Coronary artery (tissue), 2 donors: ENCODE results near the gene TTC9C.
A peak's percentile ranks its signal among the peaks of the same experiment; 100 is the strongest.

Experiments
- DNase-seq: peaks from one replicate; pipeline ENCODE4 v3.0.0-alpha.2; 2017; ENCODE audit warnings: low spot score
- H3K27ac ChIP-seq, 2 donors: fragments of 200-600 bp; sonication (generic); one replicate each; pipeline ENCODE4 v1.5.1; 2016 to 2019
- H3K4me3 ChIP-seq: fragments of 200-600 bp; sonication (generic); 2 replicates; pipeline ENCODE4 v1.5.1; 2016; ENCODE audit warnings: mild to moderate bottlenecking, moderate library complexity
- TF ChIP-seq, protein P1 (sequence below): fragments of 200-600 bp; sonication (generic); IDR thresholded peaks from one replicate; pipeline ENCODE4 v1.5.1; 2019; ENCODE audit warnings: antibody characterized with exemption

Gene TTC9C, protein sequence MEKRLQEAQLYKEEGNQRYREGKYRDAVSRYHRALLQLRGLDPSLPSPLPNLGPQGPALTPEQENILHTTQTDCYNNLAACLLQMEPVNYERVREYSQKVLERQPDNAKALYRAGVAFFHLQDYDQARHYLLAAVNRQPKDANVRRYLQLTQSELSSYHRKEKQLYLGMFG

DNA sequence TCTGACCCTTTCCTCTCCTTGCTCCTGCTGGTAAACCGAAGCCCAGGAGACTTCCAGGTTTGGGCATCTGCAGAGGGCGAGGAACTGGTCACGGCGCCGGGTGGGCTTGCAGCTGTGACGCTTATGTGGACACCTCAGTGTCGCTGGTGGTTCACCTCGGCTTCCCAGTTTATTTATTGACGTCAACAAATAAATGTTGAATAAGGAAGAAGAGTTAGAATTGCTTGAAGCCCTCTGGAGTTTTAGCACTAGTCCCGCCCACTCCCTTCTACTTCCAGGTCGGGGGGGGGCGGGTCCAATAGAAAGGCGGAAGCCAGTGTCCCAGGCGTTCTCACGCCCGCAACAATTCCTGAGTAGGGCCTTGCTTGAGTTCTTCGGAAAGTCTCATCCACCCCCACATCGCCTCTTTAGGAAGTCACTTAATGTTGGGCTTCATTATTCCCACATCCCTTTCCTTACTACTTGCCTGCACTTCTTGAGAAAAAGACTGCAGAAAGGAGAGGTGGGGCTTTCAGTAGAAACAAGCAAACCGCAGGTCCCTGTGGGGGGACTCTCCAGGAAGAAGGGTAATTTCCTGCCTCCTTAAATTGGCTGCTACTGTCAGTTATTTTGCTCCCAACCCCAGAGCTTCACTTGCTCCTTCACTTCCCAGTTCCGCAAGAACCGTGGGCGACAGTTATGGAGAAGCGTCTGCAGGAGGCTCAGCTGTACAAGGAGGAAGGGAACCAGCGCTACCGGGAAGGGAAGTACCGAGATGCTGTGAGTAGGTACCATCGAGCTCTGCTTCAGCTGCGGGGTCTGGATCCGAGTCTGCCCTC is at the start of gene TTC9C:
Gene TTC9C (plus strand): TSS at position 316 of the 818 bp plus-strand sequence. CDS start 363 bp downstream, at position 679.
- TF ChIP-seq, protein P1, sequence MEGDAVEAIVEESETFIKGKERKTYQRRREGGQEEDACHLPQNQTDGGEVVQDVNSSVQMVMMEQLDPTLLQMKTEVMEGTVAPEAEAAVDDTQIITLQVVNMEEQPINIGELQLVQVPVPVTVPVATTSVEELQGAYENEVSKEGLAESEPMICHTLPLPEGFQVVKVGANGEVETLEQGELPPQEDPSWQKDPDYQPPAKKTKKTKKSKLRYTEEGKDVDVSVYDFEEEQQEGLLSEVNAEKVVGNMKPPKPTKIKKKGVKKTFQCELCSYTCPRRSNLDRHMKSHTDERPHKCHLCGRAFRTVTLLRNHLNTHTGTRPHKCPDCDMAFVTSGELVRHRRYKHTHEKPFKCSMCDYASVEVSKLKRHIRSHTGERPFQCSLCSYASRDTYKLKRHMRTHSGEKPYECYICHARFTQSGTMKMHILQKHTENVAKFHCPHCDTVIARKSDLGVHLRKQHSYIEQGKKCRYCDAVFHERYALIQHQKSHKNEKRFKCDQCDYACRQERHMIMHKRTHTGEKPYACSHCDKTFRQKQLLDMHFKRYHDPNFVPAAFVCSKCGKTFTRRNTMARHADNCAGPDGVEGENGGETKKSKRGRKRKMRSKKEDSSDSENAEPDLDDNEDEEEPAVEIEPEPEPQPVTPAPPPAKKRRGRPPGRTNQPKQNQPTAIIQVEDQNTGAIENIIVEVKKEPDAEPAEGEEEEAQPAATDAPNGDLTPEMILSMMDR = no peak
- peak; percentile 94 for DNase-seq
- Histone ChIP-seq H3K27ac (peak within 1 kb of the TSS; percentile 87 to 96), H3K4me3 (peak within 1 kb of the TSS; percentile 79)

DNA sequence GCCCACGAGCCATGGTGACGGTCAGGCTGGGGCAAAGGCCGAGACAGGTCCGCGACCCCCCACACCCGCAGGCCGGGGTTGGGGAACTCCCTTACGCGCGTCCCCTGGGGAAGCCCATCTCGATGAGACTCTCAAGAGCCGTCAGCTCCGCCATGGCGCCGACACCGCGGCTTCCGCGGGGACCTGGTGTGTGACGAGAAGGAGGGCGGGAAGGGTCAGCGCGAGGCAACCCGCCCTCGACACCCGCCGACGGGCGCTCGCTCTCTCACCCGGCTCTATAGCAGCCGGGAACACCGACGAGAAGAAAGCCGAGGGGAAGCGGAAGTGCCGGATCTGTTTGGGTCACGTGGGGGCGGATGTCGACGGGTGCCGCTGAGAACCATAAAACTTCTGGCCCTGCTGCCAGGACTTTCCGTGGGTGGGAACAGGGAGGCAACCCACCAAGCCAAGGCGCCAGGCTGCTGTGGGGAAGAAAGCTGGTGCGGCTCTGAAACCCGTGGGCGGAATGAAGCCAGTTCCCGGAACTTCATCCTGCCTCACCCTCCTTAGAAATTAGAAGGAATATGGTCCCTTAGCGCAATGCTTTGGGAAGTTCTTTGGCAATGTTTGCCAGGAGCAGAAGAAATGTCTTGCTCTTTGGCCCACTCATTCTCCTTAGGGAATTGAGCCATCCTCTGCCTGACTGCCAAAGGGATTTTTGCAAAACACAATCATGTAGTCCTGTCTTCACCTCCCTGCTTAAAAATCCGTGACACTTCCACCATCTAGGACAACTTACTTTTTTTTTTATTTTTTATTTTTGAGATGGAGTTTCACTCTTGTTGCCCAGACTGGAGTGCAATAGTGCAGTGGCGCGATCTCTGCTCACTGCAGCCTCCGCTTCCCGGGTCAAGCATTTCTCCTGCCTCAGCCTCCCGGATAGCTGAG is 49.3 kb upstream of the TTC9C start, which contains the start of gene UBXN1:
Gene UBXN1 (minus strand): TSS at position 304 of the 927 bp plus-strand sequence. CDS start 150 bp downstream, at position 154.
- peak; percentile 95 for DNase-seq
- peak within 1 kb of the TSS; percentile 87 for H3K4me3 ChIP-seq
- H3K27ac ChIP-seq = peak within 1 kb of the TSS; percentile 84 to 89
- TF ChIP-seq, protein P1 = no peak

DNA sequence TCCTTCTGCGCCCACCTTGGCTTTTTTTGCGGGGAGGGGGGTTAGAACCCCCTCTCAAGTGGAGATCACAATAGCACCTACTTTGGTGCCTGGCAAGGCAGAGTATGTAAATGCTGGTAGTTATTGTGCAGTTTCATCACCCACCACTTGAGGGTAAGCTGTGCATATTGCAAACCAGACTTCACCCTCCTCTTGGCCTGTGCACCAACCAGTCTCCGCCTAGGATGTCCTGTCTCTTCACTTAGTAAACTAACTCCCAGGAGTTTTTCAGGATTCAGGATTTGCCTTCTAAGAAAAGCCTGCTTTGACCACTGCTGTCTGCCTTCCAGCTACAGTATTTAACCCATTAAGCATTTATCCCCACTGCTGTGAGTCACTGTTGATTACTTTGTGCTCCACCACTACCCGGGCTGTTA is 47.5 kb upstream of the TTC9C start:
- TF ChIP-seq, protein P1 = no peak
- H3K27ac ChIP-seq = peak overlapping the region in 1 of 2 donors; percentile 30
- H3K4me3 ChIP-seq = no peak overlapping the region
- DNase-seq = no peak

DNA sequence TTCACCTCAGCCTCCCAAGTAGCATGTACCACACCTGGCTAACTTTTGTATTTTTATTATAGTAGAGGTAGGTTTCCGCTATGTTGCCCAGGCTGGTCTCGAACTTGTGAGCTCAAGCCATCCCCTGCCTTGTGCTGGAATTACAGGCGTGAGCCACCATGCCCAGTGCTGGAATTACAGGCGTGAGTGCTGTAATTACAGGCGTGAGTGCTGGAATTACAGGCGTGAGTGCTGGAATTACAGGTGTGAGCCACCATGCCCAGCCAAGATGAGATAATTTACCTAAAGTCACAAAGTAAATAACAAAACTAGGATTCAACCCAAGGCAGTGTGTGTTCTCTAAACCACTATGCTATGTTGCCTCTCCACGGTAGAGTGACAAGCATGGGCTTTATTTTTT is 45.8 kb upstream of the TTC9C start:
- Histone ChIP-seq H3K4me3 (no peak overlapping the region), H3K27ac (no peak overlapping the region)
- no peak for DNase-seq
- TF ChIP-seq, protein P1 = no peak

DNA sequence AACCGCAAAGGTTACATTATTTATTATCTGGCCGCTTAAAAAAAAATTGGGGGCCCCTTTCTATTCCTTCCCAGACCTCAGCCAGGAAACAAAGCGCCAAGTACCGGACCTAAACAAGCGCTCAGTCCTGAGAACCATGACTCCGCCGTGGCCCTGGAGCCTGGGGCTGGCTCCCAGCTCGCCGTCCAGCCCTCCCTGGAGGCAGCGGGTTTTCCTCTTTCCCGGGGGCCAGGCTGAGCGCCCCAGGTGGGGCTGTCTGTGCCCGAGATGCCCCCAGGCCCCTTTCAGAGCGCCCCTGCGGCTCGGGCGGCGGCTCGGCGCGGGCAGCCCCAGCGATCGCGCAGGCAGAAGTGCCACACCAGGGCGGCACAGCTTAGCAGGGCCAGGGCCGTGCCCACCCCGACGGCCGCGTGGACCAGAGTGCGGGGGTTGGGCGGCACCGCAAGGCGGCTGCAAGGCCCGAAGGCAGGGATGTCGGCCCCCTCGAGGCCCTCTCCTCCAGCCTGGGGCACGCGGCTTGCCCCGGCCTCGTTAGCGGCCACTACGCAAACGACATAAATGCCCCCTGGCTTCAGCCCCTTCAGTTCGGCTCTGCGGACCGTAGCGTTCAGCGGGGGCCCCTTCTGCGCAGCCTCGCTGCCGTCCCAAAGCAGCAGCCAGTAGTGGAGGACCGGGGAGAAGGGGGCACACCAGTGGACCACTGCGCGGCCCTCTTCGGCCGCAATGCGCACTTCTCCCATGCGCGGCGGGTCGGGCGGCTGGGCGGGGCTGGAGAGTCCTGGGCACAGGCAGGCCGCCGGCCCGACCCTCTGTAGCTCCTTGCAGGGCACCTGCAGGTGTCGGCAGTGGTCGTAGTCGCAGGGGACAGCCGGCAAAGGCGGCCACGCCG is 40.5 kb upstream of the TTC9C start:
- DNase-seq = no peak
- TF ChIP-seq, protein P1 = no peak
- Histone ChIP-seq H3K27ac (peak overlapping the region in 1 of 2 donors; percentile 23), H3K4me3 (peak overlapping the region; percentile 39)

DNA sequence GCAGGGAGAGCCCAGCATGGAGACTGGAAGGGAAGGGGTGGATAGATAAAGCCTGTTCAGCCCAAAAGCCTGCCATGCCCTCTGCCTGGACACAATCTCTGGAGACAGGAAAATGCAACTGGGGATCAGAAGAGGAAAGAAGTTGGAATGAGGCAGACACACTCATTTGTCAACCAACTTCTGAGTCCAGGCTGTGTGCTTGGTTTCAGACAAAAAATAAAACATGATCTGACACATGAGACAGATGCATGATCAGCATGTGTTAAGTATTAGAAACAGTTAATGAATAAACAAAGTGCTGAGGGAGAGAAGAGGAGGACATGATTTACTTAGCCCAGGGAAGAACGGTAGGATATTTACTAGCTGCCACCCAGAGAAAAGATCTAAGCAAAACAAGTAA is 39.8 kb upstream of the TTC9C start:
- H3K4me3 ChIP-seq = peak overlapping the region; percentile 39
- TF ChIP-seq, protein P1 = no peak
- H3K27ac ChIP-seq = peak overlapping the region in 1 of 2 donors; percentile 23
- DNase-seq = no peak
